ENCODE data around the gene LRFN2.

Gene LRFN2

DNA sequence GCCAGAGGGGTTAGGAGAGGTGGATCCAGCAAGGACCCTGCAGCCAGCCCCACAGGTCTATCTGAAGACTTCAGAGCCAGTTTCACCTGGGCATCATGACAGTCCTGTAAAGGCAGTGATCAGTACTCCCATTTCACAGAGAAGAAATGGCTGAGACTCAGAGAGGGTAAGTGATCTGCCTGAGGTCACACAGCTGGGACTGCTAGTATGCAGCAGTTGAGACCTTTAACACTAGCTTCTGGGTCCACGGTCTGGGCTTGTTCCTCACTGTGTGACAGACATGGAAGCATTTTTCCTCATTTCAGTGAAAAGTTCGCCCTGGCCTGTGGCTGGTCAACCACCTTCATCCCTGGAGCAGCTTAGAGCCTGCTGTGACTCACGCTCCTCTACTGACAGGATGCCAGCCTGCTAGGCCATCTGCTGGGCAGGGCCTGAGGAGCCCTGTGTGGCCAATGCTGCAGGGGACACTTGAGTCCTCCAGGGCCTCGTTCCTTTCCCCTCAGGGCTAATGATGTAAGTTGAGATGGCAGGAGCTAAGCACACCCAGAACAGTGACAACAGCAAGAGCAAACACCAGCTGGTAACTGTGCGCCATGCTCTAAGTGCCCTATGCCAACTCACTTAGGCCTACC, 192.0 kb downstream of the LRFN2 start:
- no peak for DNase-seq

DNA sequence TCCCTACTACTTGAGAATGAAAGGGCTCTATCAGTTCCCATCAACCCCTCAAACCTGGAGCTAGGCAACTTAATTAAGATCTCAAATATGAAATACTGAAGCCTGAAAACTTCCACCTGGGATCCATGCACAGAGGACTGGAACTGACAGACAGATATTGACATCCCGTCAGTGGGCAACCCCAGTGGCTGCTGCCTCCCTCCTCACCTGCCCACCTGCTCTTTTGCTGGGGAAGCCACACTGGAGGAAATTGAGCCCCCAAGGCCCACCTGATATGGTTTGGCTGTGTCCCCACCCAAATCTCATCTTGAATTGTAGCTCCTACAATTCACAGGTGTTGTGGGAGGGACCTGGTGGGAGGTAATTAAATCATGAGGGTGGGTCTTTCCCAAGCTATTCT, 192.8 kb downstream of the LRFN2 start:
- no peak for DNase-seq

DNA sequence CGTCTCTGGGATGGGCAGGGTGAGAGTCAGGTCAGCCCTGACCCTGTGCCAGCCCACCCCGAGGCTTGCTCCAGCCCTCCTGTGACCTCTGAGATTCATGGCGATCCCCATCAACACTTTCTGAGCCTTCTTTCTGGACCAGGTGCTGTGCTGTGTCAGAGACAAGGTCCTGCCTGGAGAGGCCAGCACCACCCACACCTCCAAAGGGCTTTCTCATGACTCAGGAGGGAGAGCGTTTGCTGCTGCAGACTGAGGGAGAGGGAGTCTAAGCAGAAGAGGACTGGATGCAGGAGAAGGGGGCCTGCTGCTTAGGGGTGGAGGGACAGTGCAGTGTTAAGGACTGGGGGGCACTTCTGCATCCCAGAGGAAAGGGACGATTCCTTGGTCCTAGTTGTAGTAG, 193.5 kb downstream of the LRFN2 start:
- no peak for DNase-seq

DNA sequence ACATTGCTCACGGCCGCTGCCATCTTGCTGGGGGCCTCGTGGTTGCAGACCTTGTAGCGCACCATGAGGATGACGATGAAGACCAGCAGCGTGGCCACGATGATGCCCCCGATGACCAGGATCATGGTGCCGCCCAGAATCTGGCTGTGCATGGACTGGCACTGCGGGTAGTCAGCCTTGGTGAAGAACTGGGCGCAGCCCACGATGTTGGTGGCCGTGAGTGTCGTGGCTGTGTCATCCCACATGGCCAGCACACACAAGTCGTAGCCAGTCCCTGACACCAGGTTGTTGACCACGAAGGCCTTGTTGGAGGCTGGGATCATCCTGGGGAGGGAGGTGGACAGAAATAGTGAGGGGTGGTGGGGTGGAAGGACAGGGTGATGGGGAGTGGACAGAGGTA, 194.6 kb downstream of the LRFN2 start:
- DNase-seq = no peak

DNA sequence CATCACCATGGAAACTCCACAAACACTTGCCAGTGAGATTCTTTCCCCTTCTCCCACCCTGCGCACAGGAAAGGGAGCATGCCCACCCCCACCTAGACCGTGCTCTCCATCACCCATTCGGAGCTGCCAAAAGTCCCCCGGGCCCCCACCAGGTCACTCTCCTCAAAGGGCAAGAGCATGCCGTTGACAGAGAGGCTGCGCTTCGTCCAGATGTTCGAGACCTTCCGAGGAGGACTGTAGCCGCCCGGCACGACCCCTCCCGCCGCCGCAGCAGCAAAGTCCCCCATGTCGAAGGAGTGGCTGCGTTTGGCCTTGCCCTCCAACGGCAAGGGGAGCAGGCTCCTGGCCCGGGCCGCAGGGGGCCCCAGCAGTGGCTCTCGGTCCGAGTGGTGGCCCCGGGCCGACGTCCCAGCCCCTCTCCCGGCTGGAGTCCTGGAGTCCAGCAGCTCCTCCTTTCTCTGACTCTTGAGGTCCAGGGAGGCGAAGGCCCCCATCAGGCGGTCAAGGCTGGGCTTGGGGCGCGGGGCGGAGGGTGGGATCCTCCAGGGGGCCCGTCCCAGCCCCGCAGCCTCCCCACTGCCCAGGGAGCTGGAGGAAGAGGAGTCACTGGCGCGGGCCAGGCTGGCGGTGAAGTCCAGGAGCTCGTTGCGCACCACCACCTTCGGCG, 195.2 kb downstream of the LRFN2 start:
- no peak for DNase-seq

DNA sequence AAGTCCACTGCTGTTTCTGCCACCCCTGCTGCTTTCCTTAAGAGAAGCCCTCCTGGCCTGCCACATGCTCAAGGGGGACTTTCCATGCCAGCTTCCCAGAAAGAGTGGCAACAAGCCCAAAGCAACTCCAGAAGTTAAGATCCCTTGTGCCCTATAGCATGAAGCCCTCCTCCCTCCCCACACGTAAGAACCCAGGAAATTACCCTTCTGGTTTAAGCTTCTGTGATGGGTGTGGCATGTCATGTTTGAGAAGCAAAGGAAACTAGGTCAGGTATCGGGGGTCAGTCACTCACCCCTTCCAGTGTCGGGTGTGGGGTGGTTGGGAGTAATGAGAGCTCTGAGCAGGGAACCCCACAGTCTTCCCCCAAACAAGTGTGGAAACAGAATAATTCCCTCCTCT, 196.1 kb downstream of the LRFN2 start:
- no peak for DNase-seq

DNA sequence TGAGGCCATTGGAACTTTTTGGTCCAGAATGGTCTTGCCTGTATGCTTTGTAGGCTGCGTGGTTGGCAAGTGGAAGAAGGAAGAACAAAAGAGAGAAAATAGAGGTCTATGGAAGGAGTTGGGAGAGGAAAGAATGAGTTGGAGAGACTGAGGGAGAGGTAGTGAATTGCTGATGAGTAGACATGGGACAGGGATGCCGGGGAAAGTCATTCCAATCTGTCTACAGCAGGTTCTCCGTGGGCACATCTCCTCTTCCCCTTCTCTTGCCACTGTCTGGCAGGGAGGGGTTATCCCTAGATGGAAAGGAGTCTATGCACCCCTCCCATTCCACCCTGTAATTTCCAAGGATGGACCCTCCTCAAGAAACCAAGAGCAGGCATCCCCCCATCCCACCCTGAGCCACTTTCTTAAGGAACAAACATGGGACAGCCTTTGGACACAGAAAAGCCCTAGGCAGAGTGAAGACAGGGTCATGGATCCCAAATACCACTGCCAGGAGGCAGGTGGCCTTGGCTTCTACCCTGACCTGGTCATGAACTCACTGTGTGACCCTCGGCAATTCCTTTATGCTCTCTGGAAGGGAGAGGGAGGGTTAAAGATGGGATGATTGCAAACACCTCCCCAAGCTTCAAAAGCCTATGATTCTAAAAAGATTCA, 196.9 kb downstream of the LRFN2 start:
- DNase-seq = no peak

DNA sequence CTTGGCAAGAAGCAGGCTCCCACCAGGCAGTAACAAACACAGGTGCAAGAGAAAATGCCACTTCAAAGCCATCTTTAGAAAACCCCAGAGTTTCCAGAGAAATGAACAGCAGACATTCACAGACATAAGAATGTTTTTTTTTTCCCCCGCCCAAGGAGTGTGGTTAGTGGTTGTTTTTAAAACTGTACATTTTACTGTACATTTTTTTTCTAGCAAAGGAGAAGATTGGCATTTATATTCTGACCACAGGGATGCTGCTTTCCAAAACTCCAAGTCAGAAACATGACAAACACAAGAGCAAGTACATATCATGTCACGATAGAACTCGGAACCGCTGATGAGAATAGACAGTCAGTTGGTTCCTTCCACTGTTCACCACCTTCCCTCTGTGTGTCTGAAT, 197.9 kb downstream of the LRFN2 start:
- no peak for DNase-seq

DNA sequence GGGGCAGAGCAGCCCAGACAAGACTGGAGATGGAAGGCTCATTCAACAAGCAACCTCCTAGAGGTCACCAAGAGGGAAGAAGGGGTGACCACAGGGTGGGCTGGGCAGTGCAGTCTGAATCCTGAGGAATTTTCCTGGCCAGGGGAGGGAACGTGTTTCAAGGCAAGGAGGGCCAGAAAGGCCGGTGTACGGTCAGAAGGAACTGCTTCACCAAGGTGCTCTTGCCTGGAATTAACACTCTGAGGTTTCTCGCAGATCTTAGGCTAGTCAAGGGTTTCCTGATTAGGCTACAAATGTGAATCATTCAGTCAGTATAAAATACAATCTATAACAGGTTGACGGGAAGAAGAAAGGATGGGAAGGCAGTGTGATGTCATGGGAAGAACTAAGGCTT, 199.3 kb downstream of the LRFN2 start:
- DNase-seq = no peak

DNA sequence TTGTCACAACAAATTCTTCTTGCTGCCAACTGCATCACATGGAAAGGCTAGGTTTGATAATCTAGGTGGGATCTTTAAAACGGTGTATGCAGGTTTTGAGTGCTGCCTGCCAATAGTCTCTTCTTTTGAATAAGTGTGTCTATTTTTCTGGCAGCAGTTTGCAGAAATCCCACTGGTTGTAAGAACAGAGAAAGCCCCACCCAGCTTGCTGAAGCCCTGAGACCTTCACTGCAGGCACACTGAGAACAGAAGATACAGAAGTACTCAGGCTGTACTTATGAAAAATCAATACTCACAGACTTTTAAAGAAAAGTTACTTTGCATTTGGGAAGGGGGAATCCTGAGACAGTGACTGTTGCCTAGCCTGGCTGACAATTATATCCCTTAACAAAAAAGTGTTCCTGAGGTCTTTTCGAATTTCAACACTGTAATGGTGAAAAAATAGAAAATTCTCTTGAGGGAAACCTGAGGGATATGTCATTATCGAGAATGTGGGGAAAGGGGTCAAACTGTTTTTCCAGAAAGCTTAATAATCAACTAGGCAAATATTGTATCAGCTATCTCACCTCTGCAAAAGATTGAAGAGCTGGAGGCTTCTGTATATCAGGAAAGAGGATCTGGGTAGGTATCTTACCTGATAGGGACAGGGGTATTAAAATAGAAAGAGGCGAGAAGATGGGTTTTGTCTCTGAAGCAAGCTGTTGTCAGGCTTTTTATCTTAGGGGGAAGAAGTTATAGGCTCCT, 199.9 kb downstream of the LRFN2 start:
- DNase-seq = no peak

DNA sequence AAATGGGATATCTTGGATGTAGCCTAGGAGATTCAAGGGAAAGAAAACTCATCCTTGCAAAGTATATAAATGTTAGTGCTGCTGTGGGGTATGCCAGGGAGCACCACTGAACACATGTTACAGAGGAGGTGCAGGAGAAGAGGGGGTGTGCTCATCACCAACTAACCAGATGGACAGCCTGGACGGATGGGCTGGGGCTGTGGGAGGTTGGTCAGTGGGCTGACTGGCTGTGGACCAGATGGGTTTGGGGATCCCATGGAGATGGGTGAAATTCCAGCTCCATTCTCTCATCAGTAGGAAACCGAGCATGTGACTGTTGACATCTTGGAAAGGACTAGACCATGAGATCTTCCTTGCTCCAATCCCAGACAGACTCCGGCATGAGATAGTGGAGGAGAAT, 201.0 kb downstream of the LRFN2 start:
- DNase-seq = no peak

DNA sequence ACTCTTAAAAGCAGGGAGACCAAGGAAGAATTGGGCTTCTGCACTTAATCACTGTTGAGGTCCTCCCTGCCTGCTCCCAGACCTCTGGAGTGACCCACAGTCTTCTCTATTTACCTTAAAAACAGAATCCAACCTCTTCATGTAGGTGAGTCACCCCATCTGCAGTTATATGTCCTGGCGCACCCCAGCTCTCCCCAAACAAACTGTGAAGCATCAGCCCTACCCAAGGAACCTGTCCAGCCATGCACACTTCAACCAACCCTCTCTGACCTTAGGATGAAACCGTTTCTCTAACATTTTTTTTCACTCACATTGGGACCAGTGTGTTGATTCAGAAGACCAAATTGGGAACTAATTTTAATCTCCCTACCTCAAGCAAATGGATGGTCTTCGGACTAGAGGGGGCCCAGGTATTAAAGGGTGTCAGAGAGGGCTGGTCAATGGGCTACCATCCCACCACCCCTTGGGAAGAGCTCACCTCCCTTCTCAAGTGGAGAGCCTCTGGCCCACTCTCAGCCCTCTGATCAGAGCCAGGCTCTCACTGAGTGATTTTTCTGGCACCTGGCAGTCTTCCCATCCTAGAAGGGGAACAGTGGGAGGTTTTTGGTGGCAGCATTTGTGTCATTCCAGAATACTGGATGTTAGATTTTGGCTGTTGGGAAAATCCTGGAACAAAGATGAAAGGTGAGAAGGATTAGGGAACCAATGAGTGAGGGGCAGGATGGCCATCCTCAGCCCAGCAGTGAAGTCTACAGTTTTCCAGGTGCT, 203.6 kb downstream of the LRFN2 start:
- DNase-seq = no peak

DNA sequence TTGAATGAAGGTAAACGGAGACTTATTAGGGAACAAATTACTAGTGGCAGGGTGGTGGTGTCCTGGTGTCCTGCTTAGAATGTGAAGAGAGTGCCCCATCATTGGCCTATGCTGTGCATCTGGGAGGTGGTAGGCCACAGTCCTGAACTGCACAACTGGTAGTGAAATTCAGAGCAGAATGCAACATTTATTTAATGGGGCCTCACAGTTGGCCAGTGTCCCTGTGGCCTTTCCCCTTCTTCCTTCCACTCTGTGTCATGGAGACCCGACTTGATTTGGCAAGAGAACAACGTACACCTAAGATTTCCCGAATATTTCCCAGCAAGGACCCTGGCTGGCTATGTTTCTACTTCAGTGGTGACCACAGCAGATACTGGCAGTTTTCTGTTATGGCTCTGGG, 206.9 kb downstream of the LRFN2 start:
- no peak for DNase-seq

DNA sequence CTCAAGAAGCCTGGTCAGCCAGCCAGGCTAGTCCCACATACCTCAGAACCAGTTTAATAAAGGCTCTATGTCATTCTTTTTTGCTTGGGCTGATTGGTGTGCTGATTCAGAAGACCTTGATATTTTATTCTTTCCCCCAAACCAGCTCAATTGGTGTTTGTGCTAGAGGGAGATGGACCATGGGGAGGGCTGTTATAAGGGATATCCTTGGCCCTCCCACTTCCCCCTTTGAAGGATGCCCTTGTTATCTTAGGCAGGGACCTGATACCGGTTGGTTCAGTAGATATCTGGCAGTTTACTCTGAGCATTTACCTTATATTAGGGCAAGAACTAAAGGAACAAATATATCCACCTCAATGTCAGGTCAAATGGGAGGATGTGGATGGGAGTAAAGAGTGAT, 207.4 kb downstream of the LRFN2 start:
- no peak for DNase-seq

DNA sequence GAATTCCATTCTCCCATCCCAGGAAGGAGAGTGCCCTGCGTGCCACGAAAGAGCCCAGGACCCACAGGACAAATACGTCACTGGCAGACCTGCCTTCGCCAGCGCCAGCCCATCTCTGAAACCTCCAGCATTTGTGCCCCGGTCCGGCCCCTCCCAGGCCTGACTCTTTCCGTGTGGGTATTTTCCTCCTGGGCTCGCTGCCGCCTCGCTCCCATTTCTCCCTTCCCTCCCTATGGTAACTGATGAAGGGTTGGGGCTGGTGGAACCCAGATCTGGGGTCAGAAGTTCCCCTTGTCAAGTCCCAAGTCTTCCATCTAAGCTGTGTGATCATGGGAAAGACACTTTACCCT, 208.5 kb downstream of the LRFN2 start:
- DNase-seq = no peak

DNA sequence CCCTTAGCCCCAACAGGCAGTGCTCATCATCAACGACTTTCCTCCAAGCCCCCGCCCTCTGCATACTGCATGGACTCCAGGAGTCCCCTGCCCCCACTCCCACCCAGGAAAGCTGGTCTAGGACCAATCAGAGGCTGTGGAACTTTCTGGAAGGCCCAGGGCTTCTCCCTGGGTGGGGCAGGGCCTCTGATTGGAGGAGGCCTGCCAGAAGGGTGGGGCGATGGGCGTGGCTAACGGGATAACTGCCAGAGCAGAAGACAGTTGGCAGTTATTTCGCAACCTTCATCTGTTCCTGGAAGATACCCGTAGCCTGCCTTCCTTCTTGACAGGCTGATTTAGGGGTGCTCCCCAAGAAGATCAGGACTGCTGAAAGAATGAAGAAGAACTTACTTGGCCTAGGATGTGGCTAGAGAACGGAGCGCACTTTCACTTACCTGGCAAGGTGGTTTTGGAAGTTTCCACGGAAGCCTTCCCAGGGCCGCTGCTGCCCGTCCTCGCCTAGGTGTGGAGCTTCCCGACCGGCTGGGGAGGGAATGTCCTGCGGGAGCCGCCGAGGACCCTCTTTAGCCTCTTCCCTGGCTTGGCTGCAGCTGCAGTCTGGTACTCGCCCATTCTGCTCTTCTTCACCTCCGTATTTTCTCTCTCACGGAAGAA, 209.0 kb downstream of the LRFN2 start:
- DNase-seq = no peak

DNA sequence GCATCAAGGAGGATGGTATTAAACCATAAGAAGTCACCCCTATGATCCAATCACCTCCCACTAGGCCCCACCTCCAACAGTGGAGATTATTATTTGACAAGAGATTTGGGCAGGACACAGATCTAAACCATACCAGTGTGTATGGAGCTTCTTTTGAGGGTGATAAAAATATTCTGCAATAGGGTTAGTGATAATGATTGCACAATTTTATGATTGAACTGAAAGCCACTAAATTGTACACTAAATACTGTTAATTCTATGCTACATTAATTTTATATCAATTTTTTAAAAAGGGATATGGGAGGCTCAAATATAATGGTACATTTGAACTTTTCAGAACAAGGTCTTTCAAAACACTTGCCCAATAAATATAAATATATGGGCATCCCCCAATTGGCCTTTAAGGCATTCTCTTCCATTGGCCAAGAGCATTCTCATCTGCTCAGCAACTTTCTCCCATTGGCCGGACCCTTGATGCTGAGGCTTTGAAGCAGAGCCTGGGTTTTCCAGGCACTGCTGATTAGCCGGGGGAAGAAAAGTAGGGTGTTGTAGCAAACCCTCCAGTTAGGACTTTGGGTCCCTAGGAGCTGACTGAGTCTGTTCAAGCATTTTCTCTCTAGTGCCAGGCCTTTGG, 209.9 kb downstream of the LRFN2 start:
- no peak for DNase-seq

DNA sequence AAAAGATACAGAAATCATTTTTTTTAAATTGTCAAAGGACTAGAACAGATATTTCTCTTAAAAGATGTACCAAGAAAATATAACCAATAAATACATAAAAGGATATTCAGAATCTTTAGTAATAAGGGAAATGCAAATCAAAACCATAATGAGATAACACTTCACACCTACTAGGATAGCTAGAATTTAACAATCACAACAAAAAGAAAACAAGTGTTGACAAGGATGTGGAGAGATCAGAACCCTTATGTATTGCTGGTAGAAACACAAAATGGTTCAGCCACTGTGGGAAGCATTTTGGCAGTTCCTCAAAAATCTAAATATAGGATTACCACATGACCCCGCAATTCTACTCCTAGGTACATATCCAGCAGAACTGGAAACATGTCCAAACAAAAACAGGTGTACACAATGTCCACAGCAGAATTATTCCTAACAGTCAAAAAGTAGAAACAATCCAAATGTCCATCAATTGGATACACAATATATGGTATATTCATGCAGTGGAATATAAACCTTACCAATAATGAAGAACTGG, 211.0 kb downstream of the LRFN2 start:
- DNase-seq = no peak

DNA sequence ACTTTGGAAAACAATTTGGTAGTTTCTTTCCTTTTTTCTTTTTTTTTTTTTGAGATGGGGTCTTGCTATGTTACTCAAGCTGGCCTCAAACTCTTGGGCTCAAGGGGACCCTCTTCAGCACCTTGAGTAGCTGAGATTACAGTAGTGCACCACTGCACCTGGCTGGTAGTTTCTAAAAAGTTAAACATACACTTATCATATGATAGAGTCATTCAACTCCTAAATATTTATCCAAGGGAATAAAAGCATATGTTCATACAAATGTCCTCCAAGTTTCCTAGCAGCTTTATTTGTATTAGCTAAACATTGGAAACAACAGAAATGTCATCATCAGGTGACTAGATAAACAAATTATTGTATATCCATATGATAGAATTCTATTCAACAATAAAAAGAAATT, 213.9 kb downstream of the LRFN2 start:
- no peak for DNase-seq

DNA sequence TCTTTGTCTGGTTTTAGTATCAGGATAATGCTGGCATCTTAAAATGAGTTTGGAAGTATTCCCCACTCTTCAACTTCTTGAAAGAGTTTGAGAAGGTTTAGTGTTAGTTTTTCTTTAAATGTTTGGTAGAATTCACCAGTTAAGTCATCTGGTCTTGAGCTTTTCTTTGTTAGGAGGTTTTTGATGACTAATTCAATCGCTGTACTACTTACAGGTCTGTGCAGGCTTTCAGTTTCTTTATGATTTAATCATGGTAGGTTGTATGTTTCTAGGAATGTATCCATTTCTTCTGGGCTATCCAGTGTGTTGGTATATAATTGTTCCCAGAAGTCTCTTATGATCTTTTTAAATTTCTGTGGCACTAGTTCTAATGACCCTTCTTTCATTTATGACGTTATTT, 215.5 kb downstream of the LRFN2 start:
- DNase-seq = no peak

DNA sequence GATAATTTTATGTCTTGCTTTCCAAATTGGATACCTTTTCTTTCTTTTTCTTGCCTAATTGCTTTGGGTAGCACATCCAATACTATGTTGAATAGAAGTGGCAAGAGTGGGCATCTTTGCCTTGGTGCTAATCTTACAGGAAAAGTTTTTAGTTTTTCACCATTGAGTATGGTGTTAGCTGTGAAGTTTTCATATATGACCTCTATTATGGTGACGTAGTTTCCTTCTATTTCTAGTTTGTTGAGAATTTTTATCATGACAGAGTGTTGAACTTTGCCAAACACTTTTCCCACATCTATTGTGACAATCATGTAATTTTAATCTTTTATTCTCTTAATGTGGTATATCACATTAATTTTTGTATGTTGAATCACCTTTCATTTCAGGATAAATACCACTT, 216.1 kb downstream of the LRFN2 start:
- DNase-seq = no peak

DNA sequence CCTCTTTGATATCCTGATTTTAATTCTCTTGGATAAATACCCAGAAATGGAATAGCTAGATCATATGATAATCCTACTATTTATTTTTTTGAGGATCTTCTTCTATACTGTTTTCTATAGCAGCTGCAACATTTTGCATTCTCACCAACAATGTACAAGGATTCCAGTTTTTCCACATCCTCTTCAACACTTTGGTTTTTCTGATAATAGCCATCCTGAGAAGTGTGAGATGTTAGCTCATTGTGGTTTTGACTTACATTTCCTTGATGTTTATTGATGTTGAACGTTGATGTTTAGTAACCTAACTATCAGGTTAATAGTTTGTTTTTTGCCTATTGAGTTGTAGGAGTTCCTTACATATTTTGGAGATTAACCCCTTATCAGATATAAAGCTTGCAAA, 217.3 kb downstream of the LRFN2 start:
- DNase-seq = no peak

All from retina (tissue), 1 donor.